Motor neuron (in vitro differentiated cells): ENCODE data around the gene RPTOR. TPM values are rescaled to one million over a fixed set of nuclear protein-coding genes. Genes with fewer than 3 reads are reported as not detected.
A peak's percentile ranks its signal among the peaks of the same experiment; 100 is the strongest.

Experiments used
- ATAC-seq, 8 experiments: fragments of 200-7000 bp; cut with Tn5 transposase; replicated peaks in 6 of 8; 2 replicates each; pipeline ENCODE4 v1.8.0; 2021; ENCODE audit warnings: mild to moderate bottlenecking in 8 of 8, moderate library complexity in 8 of 8
- H3K27ac ChIP-seq, 2 donors: fragments of 250-450 bp; sonication (Bioruptor Pico); 2 replicates each; pipeline ENCODE4 v1.9.0; 2021; ENCODE audit warnings: antibody characterized with exemption in 2 of 2, mild to moderate bottlenecking in 2 of 2, moderate library complexity in 1 of 2
- H3K4me1 ChIP-seq, 2 donors: fragments of 250-450 bp; sonication (Bioruptor Pico); replicated peaks in 1 of 2; 2 replicates each; pipeline ENCODE4 v1.6.1; 2021; ENCODE audit warnings: antibody characterized with exemption in 2 of 2, mild to moderate bottlenecking in 2 of 2, moderate library complexity in 1 of 2
- H3K4me3 ChIP-seq, 5 donors: fragments of 250-450 bp; sonication (Bioruptor Pico); 2 replicates each; pipeline ENCODE4 v1.9.0; 2021; ENCODE audit warnings: antibody characterized with exemption in 5 of 5, mild to moderate bottlenecking in 5 of 5, moderate library complexity in 4 of 5
- WGBS, 10 experiments: fragments of 450-650 bp; shearing (Covaris generic); methylation state at CpG; one replicate each; pipeline ENCODE4 v1.0.0; 2022; 5-methylcytosine and 5-hydroxymethylcytosine counted together
- in situ Hi-C, 9 experiments: fragments of 400-800 bp; cut with MboI; loops; one replicate each; pipeline ENCODE4 v1.15.0; 2021; ENCODE audit warnings: low sequenced_read_pairs in 9 of 9, low pct_unique_long_range_greater_than_20kb in 2 of 9; ENCODE audit not compliant: unreplicated experiment in 9 of 9
- total RNA-seq, 8 experiments: library from RNA; unstranded; fragments of 300-600 nt; gene quantifications; 2 replicates each; pipeline versions ENCODE4 v1.2.3 to v1.2.4, GENCODE V29; 2022

Gene RPTOR
- total RNA-seq, 8 experiments from 2014 or later = 15.6 to 53.3 (median 19.2) TPM

GRCh38 chr17:80538484-80538883 lies 6.2 kb upstream of the RPTOR start:
- Histone ChIP-seq H3K4me1 (peaks cover 12% of the 10 kb centered on the region in 2 donors), H3K4me3 (no peak overlapping the region), H3K27ac (no peak overlapping the region)
- 30 to 100% (median 79%) methylated on average over 1 to 8 of the region's 14 CpGs; no CpG with 5 or more reads in 5 of the 10 experiments for WGBS, 10 experiments
- in situ Hi-C loops = no loop called here
- ATAC-seq = no peak

- ATAC-seq = peak in 6 of 8 experiments; percentile 35 to 70 (median 40)
- Histone ChIP-seq H3K4me1 (peaks cover 12% of the 10 kb centered on the region in 2 donors), H3K4me3 (no peak overlapping the region), H3K27ac (peak overlapping the region in 1 of 2 donors; percentile 16)
- WGBS, 10 experiments = 0 to 30% (median 11%) methylated on average over 4 to 11 of the region's 12 CpGs; no CpG with 5 or more reads in 1 of the 10 experiments
- in situ Hi-C loops = no loop called here
These were observed 5.5 kb upstream of the RPTOR start for GRCh38 chr17:80539022-80539641.

- peaks cover 16 to 20% of the 10 kb centered on the region in 2 donors for H3K4me1 ChIP-seq
- in situ Hi-C loops = no loop called here
- peak overlapping the region; percentile 80 to 94 for H3K27ac ChIP-seq
- 0 to 13% (median 0%) methylated on average over 1 to 5 of the region's 8 CpGs; no CpG with 5 or more reads in 2 of the 10 experiments for WGBS, 10 experiments
- ATAC-seq = peak in 1 of 8 experiments; percentile 4
- peak overlapping the region; percentile 65 to 97 (median 85) for H3K4me3 ChIP-seq
These were observed 825 bp downstream of the RPTOR start for GRCh38 chr17:80545499-80545826.

- in situ Hi-C loops = no loop called here
- no peak overlapping the region for H3K27ac ChIP-seq
- WGBS, 10 experiments = 70 to 100% (median 80%) methylated on average over 2 to 5 of the region's 5 CpGs; no CpG with 5 or more reads in 3 of the 10 experiments
- ATAC-seq = no peak
- peaks cover 16 to 23% of the 10 kb centered on the region in 2 donors for H3K4me1 ChIP-seq
- peak overlapping the region in 3 of 5 donors; percentile 65 to 94 (median 66) for H3K4me3 ChIP-seq
These were observed 1.6 kb downstream of the RPTOR start for GRCh38 chr17:80546267-80546666.

- H3K27ac ChIP-seq = no peak overlapping the region
These were observed 7.9 kb downstream of the RPTOR start for GRCh38 chr17:80552523-80552922.

GRCh38 chr17:80555266-80555665 lies 10.6 kb downstream of the RPTOR start:
- H3K4me3 ChIP-seq = no peak overlapping the region
- peaks cover 0 to 3% of the 10 kb centered on the region in 2 donors for H3K4me1 ChIP-seq
- no peak overlapping the region for H3K27ac ChIP-seq
- 89 to 100% (median 95%) methylated on average over 1 to 6 of the region's 7 CpGs; no CpG with 5 or more reads in 3 of the 10 experiments for WGBS, 10 experiments
- in situ Hi-C loops = no loop called here
- ATAC-seq = no peak

More at GRCh38 chr17:80552523-80552922, 7.9 kb downstream of the RPTOR start:
- in situ Hi-C loops = no loop called here
- no peak overlapping the region for H3K4me3 ChIP-seq
- WGBS, 10 experiments = 0 to 75% (median 50%) methylated on average over 1 to 2 of the region's 2 CpGs; no CpG with 5 or more reads in 1 of the 10 experiments
- peaks cover 0 to 4% of the 10 kb centered on the region in 2 donors for H3K4me1 ChIP-seq
- no peak for ATAC-seq

- WGBS, 10 experiments = 0 to 100% (median 89%) methylated on average over 1 to 6 of the region's 6 CpGs; no CpG with 5 or more reads in 1 of the 10 experiments
- H3K27ac ChIP-seq = no peak overlapping the region
- H3K4me1 ChIP-seq = peaks cover 0 to 6% of the 10 kb centered on the region in 2 donors
- no peak for ATAC-seq
- in situ Hi-C loops = no loop called here
- H3K4me3 ChIP-seq = no peak overlapping the region
These were observed 13.4 kb downstream of the RPTOR start for GRCh38 chr17:80558046-80558445.

GRCh38 chr17:80559825-80560251 lies 15.2 kb downstream of the RPTOR start:
- in situ Hi-C loops = no loop called here
- no peak for ATAC-seq
- Histone ChIP-seq H3K4me3 (no peak overlapping the region), H3K4me1 (peaks cover 0 to 6% of the 10 kb centered on the region in 2 donors), H3K27ac (no peak overlapping the region)
- WGBS, 10 experiments = 78 to 100% (median 87%) methylated on average over 1 to 5 of the region's 6 CpGs; no CpG with 5 or more reads in 5 of the 10 experiments

GRCh38 chr17:80561541-80562114 lies 17.0 kb downstream of the RPTOR start:
- no peak overlapping the region for H3K27ac ChIP-seq
- 80 to 100% (median 100%) methylated on average over 1 to 3 of the region's 4 CpGs; no CpG with 5 or more reads in 1 of the 10 experiments for WGBS, 10 experiments
- peaks cover 0 to 9% of the 10 kb centered on the region in 2 donors for H3K4me1 ChIP-seq
- ATAC-seq = peak in 1 of 8 experiments; percentile 29
- H3K4me3 ChIP-seq = no peak overlapping the region
- in situ Hi-C loops = no loop called here

GRCh38 chr17:80564545-80564944 lies 19.9 kb downstream of the RPTOR start:
- no peak overlapping the region for H3K27ac ChIP-seq
- WGBS, 10 experiments = 62 to 91% (median 81%) methylated on average over 3 to 5 of the region's 5 CpGs; no CpG with 5 or more reads in 2 of the 10 experiments
- ATAC-seq = no peak
- no peak overlapping the region for H3K4me3 ChIP-seq
- peaks cover 0 to 11% of the 10 kb centered on the region in 2 donors for H3K4me1 ChIP-seq
- in situ Hi-C loops = no loop called here

GRCh38 chr17:80565343-80566053 lies 20.9 kb downstream of the RPTOR start:
- Histone ChIP-seq H3K27ac (no peak overlapping the region), H3K4me1 (peaks cover 5 to 12% of the 10 kb centered on the region in 2 donors), H3K4me3 (no peak overlapping the region)
- 14 to 100% (median 67%) methylated on average over 1 to 6 of the region's 12 CpGs; no CpG with 5 or more reads in 4 of the 10 experiments for WGBS, 10 experiments
- ATAC-seq = peak; percentile 74 to 97 (median 80)
- in situ Hi-C loops = no loop called here

- ATAC-seq = peak in 1 of 8 experiments; percentile 35
- Histone ChIP-seq H3K4me1 (peaks cover 5 to 8% of the 10 kb centered on the region in 2 donors), H3K27ac (no peak overlapping the region), H3K4me3 (no peak overlapping the region)
- in situ Hi-C loops = no loop called here
- WGBS, 10 experiments = 77 to 100% (median 93%) methylated on average over 2 to 5 of the region's 5 CpGs; no CpG with 5 or more reads in 1 of the 10 experiments
These were observed 21.4 kb downstream of the RPTOR start for GRCh38 chr17:80566054-80566400.

- in situ Hi-C loops = no loop called here
- peaks cover 5 to 8% of the 10 kb centered on the region in 2 donors for H3K4me1 ChIP-seq
- H3K4me3 ChIP-seq = no peak overlapping the region
- no peak overlapping the region for H3K27ac ChIP-seq
- ATAC-seq = no peak
These were observed 23.6 kb downstream of the RPTOR start for GRCh38 chr17:80568246-80568645.
